ENCODE results near the gene TTC19.
"Not testable (repeated sequence)": the region's sequence is repeated elsewhere in the genome, so short reads cannot be mapped to it uniquely, and the experiment has no call there.

TTC19 gene

DNA sequence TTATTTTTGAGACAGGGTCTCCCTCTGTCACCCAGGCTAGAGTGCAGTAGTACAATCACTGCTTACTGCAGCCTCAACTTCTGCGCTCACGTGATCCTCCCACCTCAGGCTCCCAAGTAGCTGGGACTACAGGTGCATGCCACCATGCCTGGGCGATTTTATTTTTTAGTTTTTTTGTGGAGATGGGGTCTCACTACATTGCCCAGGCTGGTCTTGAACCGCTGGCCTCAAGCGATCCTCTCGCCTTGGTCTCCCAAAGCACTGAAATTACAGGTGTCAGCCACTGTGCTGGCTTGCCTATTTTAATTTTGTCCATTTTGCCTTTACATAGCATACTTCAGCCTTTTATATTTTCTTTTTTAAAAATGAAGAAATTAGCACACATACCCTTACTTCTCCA is 51.2 kb downstream of the TTC19 start:
- no peak for DNase-seq
- Histone ChIP-seq H4K8ac (ENCODE audit: low read length) (no peak overlapping the region), H3K23ac (ENCODE audit: low read length in 2 of 2) (no peak overlapping the region), H3K4me1 (ENCODE audit: control insufficient read depth, insufficient read depth, low read depth, low read length) (peaks cover 1% of the 10 kb centered on the region), H3K18ac (ENCODE audit: low read depth in 1 of 2, low read length in 2 of 2) (no peak overlapping the region), H3K14ac (ENCODE audit: low read length in 2 of 2) (no peak overlapping the region), H2BK12ac (ENCODE audit: low read length in 2 of 2) (no peak overlapping the region), H2BK5ac (ENCODE audit: low read depth, low read length, poor library complexity, severe bottlenecking) (no peak overlapping the region), H4K91ac (ENCODE audit: low read length) (no peak overlapping the region), H2BK15ac (ENCODE audit: low read depth, poor library complexity, severe bottlenecking) (no peak overlapping the region), H3K27ac (ENCODE audit: low read length, poor library complexity, severe bottlenecking) (no peak overlapping the region), H3K4ac (ENCODE audit: low read depth in 1 of 2, low read length in 2 of 2) (no peak overlapping the region), H2BK120ac (ENCODE audit: low read depth, low read length) (no peak overlapping the region), H3K4me2 (ENCODE audit: low read length, poor library complexity, severe bottlenecking) (no peak overlapping the region), H3K4me3 (ENCODE audit: insufficient read depth in 1 of 2, low read depth in 1 of 2, low read length in 2 of 2) (no peak overlapping the region), H3K36me3 (ENCODE audit: control insufficient read depth in 1 of 2, insufficient read depth in 2 of 2, low read depth in 1 of 2, low read length in 2 of 2) (peaks cover 23 to 77% of the 10 kb centered on the region in 2 experiments), H3K9ac (ENCODE audit: low read length) (no peak overlapping the region), H3K9me3 (ENCODE audit: control insufficient read depth, low read length) (peaks cover 16% of the 10 kb centered on the region), H3K27me3 (ENCODE audit: control insufficient read depth in 1 of 2, insufficient read depth in 1 of 2, low read length in 2 of 2) (no peaks in the 10 kb centered on the region), H2AFZ (ENCODE audit: low read depth, low read length) (no peak overlapping the region), H3K79me1 (replicated peaks; ENCODE audit: low read length, poor library complexity, severe bottlenecking) (peaks cover 24% of the 10 kb centered on the region), H2AK5ac (ENCODE audit: low read length, severe bottlenecking) (no peak overlapping the region)
- 98% methylated on average over 6 of the region's 6 CpGs for WGBS

- H4K91ac ChIP-seq (ENCODE audit: low read length): no peak overlapping the region
- no peak overlapping the region for H2BK12ac ChIP-seq (ENCODE audit: low read length in 2 of 2)
- peaks cover 16% of the 10 kb centered on the region for H3K9me3 ChIP-seq (ENCODE audit: control insufficient read depth, low read length)
- 100% methylated on average over 1 of the region's 1 CpG for WGBS
- no peak overlapping the region for H4K8ac ChIP-seq (ENCODE audit: low read length)
- H3K36me3 ChIP-seq (ENCODE audit: control insufficient read depth in 1 of 2, insufficient read depth in 2 of 2, low read depth in 1 of 2, low read length in 2 of 2): peaks cover 23 to 76% of the 10 kb centered on the region in 2 experiments
- peaks cover 1% of the 10 kb centered on the region for H3K4me1 ChIP-seq (ENCODE audit: control insufficient read depth, insufficient read depth, low read depth, low read length)
- peaks cover 24% of the 10 kb centered on the region for H3K79me1 ChIP-seq (replicated peaks; ENCODE audit: low read length, poor library complexity, severe bottlenecking)
- no peak overlapping the region for H3K18ac ChIP-seq (ENCODE audit: low read depth in 1 of 2, low read length in 2 of 2)
- H2AFZ ChIP-seq (ENCODE audit: low read depth, low read length): no peak overlapping the region
- no peak overlapping the region for H2BK5ac ChIP-seq (ENCODE audit: low read depth, low read length, poor library complexity, severe bottlenecking)
- no peak overlapping the region for H3K27ac ChIP-seq (ENCODE audit: low read length, poor library complexity, severe bottlenecking)
- H3K4me2 ChIP-seq (ENCODE audit: low read length, poor library complexity, severe bottlenecking): no peak overlapping the region
- no peak overlapping the region for H3K4ac ChIP-seq (ENCODE audit: low read depth in 1 of 2, low read length in 2 of 2)
- no peak overlapping the region for H2AK5ac ChIP-seq (ENCODE audit: low read length, severe bottlenecking)
- H3K4me3 ChIP-seq (ENCODE audit: insufficient read depth in 1 of 2, low read depth in 1 of 2, low read length in 2 of 2): no peak overlapping the region
- H3K9ac ChIP-seq (ENCODE audit: low read length): no peak overlapping the region
- H2BK15ac ChIP-seq (ENCODE audit: low read depth, poor library complexity, severe bottlenecking): no peak overlapping the region
- H3K27me3 ChIP-seq (ENCODE audit: control insufficient read depth in 1 of 2, insufficient read depth in 1 of 2, low read length in 2 of 2): no peaks in the 10 kb centered on the region
- no peak overlapping the region for H2BK120ac ChIP-seq (ENCODE audit: low read depth, low read length)
- DNase-seq: no peak
- H3K14ac ChIP-seq (ENCODE audit: low read length in 2 of 2): no peak overlapping the region
- H3K23ac ChIP-seq (ENCODE audit: low read length in 2 of 2): no peak overlapping the region
Measured at GRCh38 chr17:16052486-16052885, 52.9 kb downstream of the TTC19 start.

DNA sequence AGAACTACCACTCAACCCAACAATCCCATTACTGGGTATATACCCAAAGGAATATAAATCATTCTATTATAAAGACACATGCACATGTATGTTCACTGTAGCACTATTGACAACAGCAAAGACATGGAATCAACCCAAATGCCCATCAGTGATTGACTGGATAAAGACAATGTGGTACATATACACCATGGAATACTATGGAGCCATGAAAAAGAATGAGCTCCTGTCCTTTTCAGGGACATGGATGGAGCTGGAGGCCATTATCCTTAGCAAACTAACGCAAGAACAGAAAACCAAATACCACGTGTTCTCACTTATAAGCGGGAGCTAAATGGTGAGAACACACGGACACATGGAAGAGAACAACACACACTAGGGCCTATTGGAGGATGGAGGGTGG is 55.5 kb downstream of the TTC19 start:
- not testable (repeated sequence) for DNase-seq; H2BK5ac ChIP-seq (ENCODE audit: low read depth, low read length, poor library complexity, severe bottlenecking); H2BK12ac ChIP-seq (ENCODE audit: low read length in 2 of 2); H3K4me1 ChIP-seq (ENCODE audit: control insufficient read depth, insufficient read depth, low read depth, low read length); H3K14ac ChIP-seq (ENCODE audit: low read length in 2 of 2); H4K8ac ChIP-seq (ENCODE audit: low read length); H2AFZ ChIP-seq (ENCODE audit: low read depth, low read length); H3K23ac ChIP-seq (ENCODE audit: low read length in 2 of 2); H2AK5ac ChIP-seq (ENCODE audit: low read length, severe bottlenecking); H2BK120ac ChIP-seq (ENCODE audit: low read depth, low read length); H3K4me3 ChIP-seq (ENCODE audit: insufficient read depth in 1 of 2, low read depth in 1 of 2, low read length in 2 of 2); H3K4me2 ChIP-seq (ENCODE audit: low read length, poor library complexity, severe bottlenecking); H4K91ac ChIP-seq (ENCODE audit: low read length); H3K4ac ChIP-seq (ENCODE audit: low read depth in 1 of 2, low read length in 2 of 2); H3K18ac ChIP-seq (ENCODE audit: low read depth in 1 of 2, low read length in 2 of 2); H3K27me3 ChIP-seq (ENCODE audit: control insufficient read depth in 1 of 2, insufficient read depth in 1 of 2, low read length in 2 of 2); H3K27ac ChIP-seq (ENCODE audit: low read length, poor library complexity, severe bottlenecking); H2BK15ac ChIP-seq (ENCODE audit: low read depth, poor library complexity, severe bottlenecking); H3K9ac ChIP-seq (ENCODE audit: low read length)
- Histone ChIP-seq H3K79me1 (replicated peaks; ENCODE audit: low read length, poor library complexity, severe bottlenecking) (peaks cover 20% of the 10 kb centered on the region), H3K36me3 (ENCODE audit: control insufficient read depth in 1 of 2, insufficient read depth in 2 of 2, low read depth in 1 of 2, low read length in 2 of 2) (peaks cover 19 to 79% of the 10 kb centered on the region in 2 experiments), H3K9me3 (ENCODE audit: control insufficient read depth, low read length) (peaks cover 16% of the 10 kb centered on the region)
- 73% methylated on average over 3 of the region's 4 CpGs for WGBS

DNA sequence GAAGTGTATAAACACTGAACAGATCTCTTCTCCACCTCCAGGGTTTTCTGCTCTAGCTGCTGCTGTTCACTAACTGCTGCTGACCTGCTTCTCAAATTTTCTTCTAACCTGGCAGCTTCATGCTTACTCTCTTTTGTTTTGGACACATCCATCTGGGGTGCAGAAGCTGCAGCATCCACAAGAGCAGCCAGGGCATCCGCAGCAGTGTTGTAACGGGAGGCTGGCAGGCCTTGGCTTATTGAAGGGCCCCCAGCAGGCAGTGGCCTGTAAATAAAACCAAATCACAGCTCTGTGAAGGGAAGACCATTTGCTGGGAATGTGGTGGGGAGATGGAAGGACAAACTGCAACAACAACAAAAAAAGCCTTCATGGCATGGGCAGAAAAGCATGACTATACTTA is 62.0 kb downstream of the TTC19 start:
- Histone ChIP-seq H2BK5ac (ENCODE audit: low read depth, low read length, poor library complexity, severe bottlenecking) (no peak overlapping the region), H4K8ac (ENCODE audit: low read length) (no peak overlapping the region), H3K14ac (ENCODE audit: low read length in 2 of 2) (no peak overlapping the region), H2BK15ac (ENCODE audit: low read depth, poor library complexity, severe bottlenecking) (no peak overlapping the region), H2BK12ac (ENCODE audit: low read length in 2 of 2) (no peak overlapping the region), H3K27ac (ENCODE audit: low read length, poor library complexity, severe bottlenecking) (no peak overlapping the region), H3K79me1 (replicated peaks; ENCODE audit: low read length, poor library complexity, severe bottlenecking) (peaks cover 19% of the 10 kb centered on the region), H3K4me3 (ENCODE audit: insufficient read depth in 1 of 2, low read depth in 1 of 2, low read length in 2 of 2) (no peak overlapping the region), H3K18ac (ENCODE audit: low read depth in 1 of 2, low read length in 2 of 2) (no peak overlapping the region), H3K9me3 (ENCODE audit: control insufficient read depth, low read length) (no peaks in the 10 kb centered on the region), H2AK5ac (ENCODE audit: low read length, severe bottlenecking) (no peak overlapping the region), H2AFZ (ENCODE audit: low read depth, low read length) (no peak overlapping the region), H3K4ac (ENCODE audit: low read depth in 1 of 2, low read length in 2 of 2) (no peak overlapping the region), H3K9ac (ENCODE audit: low read length) (no peak overlapping the region), H4K91ac (ENCODE audit: low read length) (no peak overlapping the region), H3K4me2 (ENCODE audit: low read length, poor library complexity, severe bottlenecking) (no peak overlapping the region), H2BK120ac (ENCODE audit: low read depth, low read length) (no peak overlapping the region), H3K36me3 (ENCODE audit: control insufficient read depth in 1 of 2, insufficient read depth in 2 of 2, low read depth in 1 of 2, low read length in 2 of 2) (peaks cover 28 to 93% of the 10 kb centered on the region in 2 experiments), H3K27me3 (ENCODE audit: control insufficient read depth in 1 of 2, insufficient read depth in 1 of 2, low read length in 2 of 2) (no peaks in the 10 kb centered on the region), H3K23ac (ENCODE audit: low read length in 2 of 2) (no peak overlapping the region), H3K4me1 (ENCODE audit: control insufficient read depth, insufficient read depth, low read depth, low read length) (peaks cover 1% of the 10 kb centered on the region)
- 97% methylated on average over 2 of the region's 2 CpGs for WGBS
- DNase-seq: no peak

Data from mesenchymal stem cell (in vitro differentiated cells and primary cell).